ENCODE results near the gene TSHZ2.

Gene TSHZ2

DNA sequence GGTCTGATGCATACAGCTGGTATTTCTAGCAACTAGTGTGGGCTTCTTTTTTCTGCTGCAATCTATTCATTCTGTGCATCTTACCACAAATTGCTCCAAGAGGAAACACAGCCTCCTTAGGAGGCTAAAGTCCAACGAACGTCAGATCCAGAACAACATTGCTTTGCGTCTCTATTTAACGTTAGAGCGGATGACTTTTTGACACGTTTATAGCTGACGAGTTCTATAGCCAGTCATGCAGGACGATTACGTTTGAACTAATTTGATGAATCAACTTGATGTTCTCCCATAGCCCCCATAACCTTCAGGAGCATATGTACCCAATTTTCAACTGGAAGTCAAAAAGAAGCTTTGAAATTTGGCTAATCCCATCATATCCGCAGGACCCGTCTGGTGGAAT, 59.9 kb downstream of the TSHZ2 start:
- H2AFZ ChIP-seq (ENCODE audit: low read length), result no peak overlapping the region
- H3F3A ChIP-seq (ENCODE audit: insufficient read depth, low read length), result no peaks in the 10 kb centered on the region
- no peak overlapping the region for H3K27ac ChIP-seq (ENCODE audit: low read depth, low read length, poor library complexity, severe bottlenecking)
- no peaks in the 10 kb centered on the region for H3K36me3 ChIP-seq (ENCODE audit: insufficient read depth, low read length)
- H3K9me2 ChIP-seq (ENCODE audit: low read depth, low read length), result no peaks in the 10 kb centered on the region
- H3K4me2 ChIP-seq (ENCODE audit: low read length), result no peak overlapping the region
- H3K27me3 ChIP-seq (ENCODE audit: insufficient read depth, low read length), result no peaks in the 10 kb centered on the region
- H3K4me1 ChIP-seq (ENCODE audit: insufficient read depth, low read length, severe bottlenecking), result no peaks in the 10 kb centered on the region
- H3K4me3 ChIP-seq (ENCODE audit: low read depth, low read length, poor library complexity, severe bottlenecking), result no peak overlapping the region
- no peaks in the 10 kb centered on the region for H3K79me2 ChIP-seq (ENCODE audit: insufficient read depth, low read length)
- no peaks in the 10 kb centered on the region for H3K9me3 ChIP-seq (ENCODE audit: low read length)
- no peak overlapping the region for H3K9ac ChIP-seq (ENCODE audit: low read length)
- no peaks in the 10 kb centered on the region for H4K20me1 ChIP-seq (ENCODE audit: insufficient read depth, low read length)
- TF ChIP-seq, protein P1, sequence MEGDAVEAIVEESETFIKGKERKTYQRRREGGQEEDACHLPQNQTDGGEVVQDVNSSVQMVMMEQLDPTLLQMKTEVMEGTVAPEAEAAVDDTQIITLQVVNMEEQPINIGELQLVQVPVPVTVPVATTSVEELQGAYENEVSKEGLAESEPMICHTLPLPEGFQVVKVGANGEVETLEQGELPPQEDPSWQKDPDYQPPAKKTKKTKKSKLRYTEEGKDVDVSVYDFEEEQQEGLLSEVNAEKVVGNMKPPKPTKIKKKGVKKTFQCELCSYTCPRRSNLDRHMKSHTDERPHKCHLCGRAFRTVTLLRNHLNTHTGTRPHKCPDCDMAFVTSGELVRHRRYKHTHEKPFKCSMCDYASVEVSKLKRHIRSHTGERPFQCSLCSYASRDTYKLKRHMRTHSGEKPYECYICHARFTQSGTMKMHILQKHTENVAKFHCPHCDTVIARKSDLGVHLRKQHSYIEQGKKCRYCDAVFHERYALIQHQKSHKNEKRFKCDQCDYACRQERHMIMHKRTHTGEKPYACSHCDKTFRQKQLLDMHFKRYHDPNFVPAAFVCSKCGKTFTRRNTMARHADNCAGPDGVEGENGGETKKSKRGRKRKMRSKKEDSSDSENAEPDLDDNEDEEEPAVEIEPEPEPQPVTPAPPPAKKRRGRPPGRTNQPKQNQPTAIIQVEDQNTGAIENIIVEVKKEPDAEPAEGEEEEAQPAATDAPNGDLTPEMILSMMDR (IDR thresholded peaks at IDR 0.05; ENCODE audit: low read length), result no peak

DNA sequence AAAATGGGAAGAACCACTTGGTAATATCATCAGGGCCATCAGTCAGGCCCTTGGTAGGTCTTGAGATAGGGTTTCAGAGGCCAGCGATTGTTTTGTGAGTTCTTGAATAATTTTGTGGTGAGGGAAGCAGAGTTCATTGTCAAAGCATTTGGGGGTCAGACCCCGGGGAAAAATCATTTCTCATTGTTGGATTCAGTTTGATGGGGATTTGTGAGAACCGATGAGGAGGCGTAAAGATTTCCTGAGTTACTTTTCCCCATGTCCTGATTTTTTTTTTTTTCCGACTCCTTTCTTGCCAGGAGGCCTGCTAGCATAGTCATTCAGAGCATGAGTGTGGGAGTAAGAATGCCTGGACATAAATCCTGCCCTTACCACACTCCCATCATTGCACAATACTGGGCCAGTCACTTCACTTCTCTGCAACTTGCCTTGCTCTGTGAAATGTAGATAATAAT, 60.3 kb downstream of the TSHZ2 start:
- no peaks in the 10 kb centered on the region for H4K20me1 ChIP-seq (ENCODE audit: insufficient read depth, low read length)
- H3K9ac ChIP-seq (ENCODE audit: low read length), result no peak overlapping the region
- no peaks in the 10 kb centered on the region for H3K36me3 ChIP-seq (ENCODE audit: insufficient read depth, low read length)
- no peak overlapping the region for H3K27ac ChIP-seq (ENCODE audit: low read depth, low read length, poor library complexity, severe bottlenecking)
- no peaks in the 10 kb centered on the region for H3K9me3 ChIP-seq (ENCODE audit: low read length)
- no peak for TF ChIP-seq EZH2 (IDR thresholded peaks at IDR 0.05; ENCODE audit: borderline replicate concordance, low read length)
- TF ChIP-seq, protein P1 (IDR thresholded peaks at IDR 0.05; ENCODE audit: low read length), result no peak
- H3K4me3 ChIP-seq (ENCODE audit: low read depth, low read length, poor library complexity, severe bottlenecking), result no peak overlapping the region
- H3F3A ChIP-seq (ENCODE audit: insufficient read depth, low read length), result no peaks in the 10 kb centered on the region
- H3K79me2 ChIP-seq (ENCODE audit: insufficient read depth, low read length), result no peaks in the 10 kb centered on the region
- no peaks in the 10 kb centered on the region for H3K27me3 ChIP-seq (ENCODE audit: insufficient read depth, low read length)
- H3K4me1 ChIP-seq (ENCODE audit: insufficient read depth, low read length, severe bottlenecking), result no peaks in the 10 kb centered on the region
- H2AFZ ChIP-seq (ENCODE audit: low read length), result no peak overlapping the region
- no peak overlapping the region for H3K4me2 ChIP-seq (ENCODE audit: low read length)
- H3K9me2 ChIP-seq (ENCODE audit: low read depth, low read length), result no peaks in the 10 kb centered on the region

DNA sequence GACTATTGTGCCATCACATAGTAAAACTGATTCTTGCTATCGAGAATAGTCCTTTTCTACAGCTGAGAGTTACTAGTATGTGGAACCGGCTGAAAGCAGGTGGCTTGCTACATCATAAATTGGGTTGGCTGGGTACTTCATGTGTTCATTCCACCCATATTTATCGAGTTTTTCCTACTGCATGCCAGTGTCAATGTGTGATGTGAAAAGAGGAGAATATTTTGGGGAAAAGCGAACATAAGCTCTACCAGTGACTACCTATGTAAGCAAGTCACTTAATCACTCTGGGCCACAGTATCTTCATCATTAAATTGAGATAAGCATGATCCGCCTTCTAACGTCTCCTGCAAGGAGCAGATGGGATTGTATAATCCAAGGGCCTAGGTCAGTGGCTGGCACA, 61.0 kb downstream of the TSHZ2 start:
- no peak overlapping the region for H3K9ac ChIP-seq (ENCODE audit: low read length)
- H3K4me3 ChIP-seq (ENCODE audit: low read depth, low read length, poor library complexity, severe bottlenecking), result no peak overlapping the region
- TF ChIP-seq EZH2 (IDR thresholded peaks at IDR 0.05; ENCODE audit: borderline replicate concordance, low read length), result no peak
- TF ChIP-seq, protein P1 (IDR thresholded peaks at IDR 0.05; ENCODE audit: low read length), result no peak
- H3K4me1 ChIP-seq (ENCODE audit: insufficient read depth, low read length, severe bottlenecking), result no peaks in the 10 kb centered on the region
- no peaks in the 10 kb centered on the region for H3K27me3 ChIP-seq (ENCODE audit: insufficient read depth, low read length)
- H2AFZ ChIP-seq (ENCODE audit: low read length), result no peak overlapping the region
- H3K9me2 ChIP-seq (ENCODE audit: low read depth, low read length), result no peaks in the 10 kb centered on the region
- H3K79me2 ChIP-seq (ENCODE audit: insufficient read depth, low read length), result no peaks in the 10 kb centered on the region
- H3K4me2 ChIP-seq (ENCODE audit: low read length), result no peak overlapping the region
- no peaks in the 10 kb centered on the region for H4K20me1 ChIP-seq (ENCODE audit: insufficient read depth, low read length)
- no peak overlapping the region for H3K27ac ChIP-seq (ENCODE audit: low read depth, low read length, poor library complexity, severe bottlenecking)
- H3F3A ChIP-seq (ENCODE audit: insufficient read depth, low read length), result no peaks in the 10 kb centered on the region
- H3K36me3 ChIP-seq (ENCODE audit: insufficient read depth, low read length), result no peaks in the 10 kb centered on the region; the same call in 1 of the 2 replicates
- H3K9me3 ChIP-seq (ENCODE audit: low read length), result no peaks in the 10 kb centered on the region

Measured in OCI-LY1 (cell line).